Stimulated activated memory B cell treated with anti-CD40 and anti-IgM and Interleukin-4, amounts not matched to agents 10 μg/mL and 1 μg/mL and 100 μg/mL, for 72 hours (primary cell): ENCODE measurements around the gene LPP.
"Not testable (repeated sequence)": the region's sequence is repeated elsewhere in the genome, so short reads cannot be mapped to it uniquely, and the experiment has no call there.

ENCODE experiments used
- ATAC-seq: fragments of 150-1000 bp; cut with Tn5 transposase; 2 replicates; pipeline ENCODE4 v1.10.0; 2021
- H3K27ac Mint-ChIP-seq: one replicate; pipeline ENCODE4 v1.8.0; 2022; ENCODE audit warnings: mild to moderate bottlenecking, mixed read lengths
- H3K27me3 Mint-ChIP-seq: one replicate; pipeline ENCODE4 v1.8.0; 2022; ENCODE audit warnings: mixed read lengths
- H3K36me3 Mint-ChIP-seq: one replicate; pipeline ENCODE4 v1.8.0; 2022; ENCODE audit warnings: mixed read lengths
- H3K4me1 Mint-ChIP-seq: one replicate; pipeline ENCODE4 v1.8.0; 2022; ENCODE audit warnings: mixed read lengths
- H3K4me3 Mint-ChIP-seq: one replicate; pipeline ENCODE4 v1.8.0; 2022; ENCODE audit warnings: mild to moderate bottlenecking, moderate library complexity, mixed read lengths
- H3K9me3 Mint-ChIP-seq: one replicate; pipeline ENCODE4 v1.8.0; 2022; ENCODE audit warnings: mixed read lengths

Gene LPP

GRCh38 chr3:188691665-188692064 lies 537.7 kb downstream of the LPP start:
- Mint-ChIP-seq H3K4me3 (no peak overlapping the region), H3K4me1 (peaks cover 35% of the 10 kb centered on the region), H3K27me3 (no peaks in the 10 kb centered on the region), H3K36me3 (peaks cover 6% of the 10 kb centered on the region), H3K9me3 (no peaks in the 10 kb centered on the region), H3K27ac (no peak overlapping the region)
- ATAC-seq, result no peak

- peaks cover 32% of the 10 kb centered on the region for H3K4me1 Mint-ChIP-seq
- no peaks in the 10 kb centered on the region for H3K27me3 Mint-ChIP-seq
- H3K36me3 Mint-ChIP-seq, result peaks cover 6% of the 10 kb centered on the region
- H3K9me3 Mint-ChIP-seq, result no peaks in the 10 kb centered on the region
- no peak overlapping the region for H3K27ac Mint-ChIP-seq
- no peak overlapping the region for H3K4me3 Mint-ChIP-seq
- no peak for ATAC-seq
Observed at GRCh38 chr3:188692700-188693099, 538.7 kb downstream of the LPP start.

GRCh38 chr3:188693435-188693834 lies 539.5 kb downstream of the LPP start:
- ATAC-seq, result no peak
- peaks cover 6% of the 10 kb centered on the region for H3K36me3 Mint-ChIP-seq
- H3K27me3 Mint-ChIP-seq, result no peaks in the 10 kb centered on the region
- H3K27ac Mint-ChIP-seq, result no peak overlapping the region
- no peaks in the 10 kb centered on the region for H3K9me3 Mint-ChIP-seq
- no peak overlapping the region for H3K4me3 Mint-ChIP-seq
- H3K4me1 Mint-ChIP-seq, result peaks cover 29% of the 10 kb centered on the region

- no peak overlapping the region for H3K27ac Mint-ChIP-seq
- ATAC-seq, result no peak
- no peak overlapping the region for H3K4me3 Mint-ChIP-seq
- peaks cover 6% of the 10 kb centered on the region for H3K36me3 Mint-ChIP-seq
- H3K4me1 Mint-ChIP-seq, result peaks cover 38% of the 10 kb centered on the region
- H3K27me3 Mint-ChIP-seq, result no peaks in the 10 kb centered on the region
- H3K9me3 Mint-ChIP-seq, result no peaks in the 10 kb centered on the region
Observed at GRCh38 chr3:188695241-188695640, 541.3 kb downstream of the LPP start.

- peaks cover 50% of the 10 kb centered on the region for H3K4me1 Mint-ChIP-seq
- peak; percentile 82 for ATAC-seq
- no peaks in the 10 kb centered on the region for H3K9me3 Mint-ChIP-seq
- H3K27me3 Mint-ChIP-seq, result no peaks in the 10 kb centered on the region
- H3K27ac Mint-ChIP-seq, result peak overlapping the region; percentile 47
- H3K36me3 Mint-ChIP-seq, result peaks cover 6% of the 10 kb centered on the region
- H3K4me3 Mint-ChIP-seq, result no peak overlapping the region
Observed at GRCh38 chr3:188697127-188697526, 543.2 kb downstream of the LPP start.

- Mint-ChIP-seq H3K9me3 (no peaks in the 10 kb centered on the region), H3K4me1 (peaks cover 40% of the 10 kb centered on the region), H3K27ac (no peak overlapping the region)
Observed at GRCh38 chr3:188698436-188698835, 544.5 kb downstream of the LPP start.

GRCh38 chr3:188700501-188700900 lies 546.5 kb downstream of the LPP start:
- H3K9me3 Mint-ChIP-seq, result no peaks in the 10 kb centered on the region
- peaks cover 12% of the 10 kb centered on the region for H3K36me3 Mint-ChIP-seq
- ATAC-seq, result peak; percentile 78
- no peaks in the 10 kb centered on the region for H3K27me3 Mint-ChIP-seq
- peaks cover 46% of the 10 kb centered on the region for H3K4me1 Mint-ChIP-seq
- H3K27ac Mint-ChIP-seq, result no peak overlapping the region
- no peak overlapping the region for H3K4me3 Mint-ChIP-seq

More at GRCh38 chr3:188698436-188698835, 544.5 kb downstream of the LPP start:
- Mint-ChIP-seq H3K27me3 (no peaks in the 10 kb centered on the region), H3K36me3 (no peaks in the 10 kb centered on the region), H3K4me3 (no peak overlapping the region)
- ATAC-seq, result no peak

GRCh38 chr3:188700918-188701317 lies 547.0 kb downstream of the LPP start:
- Mint-ChIP-seq H3K36me3 (peaks cover 12% of the 10 kb centered on the region), H3K4me3 (no peak overlapping the region), H3K27ac (no peak overlapping the region), H3K27me3 (no peaks in the 10 kb centered on the region), H3K9me3 (no peaks in the 10 kb centered on the region), H3K4me1 (peaks cover 46% of the 10 kb centered on the region)
- ATAC-seq, result no peak

- Mint-ChIP-seq H3K4me3 (no peak overlapping the region), H3K4me1 (peaks cover 46% of the 10 kb centered on the region), H3K36me3 (peaks cover 12% of the 10 kb centered on the region), H3K27ac (no peak overlapping the region), H3K27me3 (no peaks in the 10 kb centered on the region), H3K9me3 (no peaks in the 10 kb centered on the region)
- no peak for ATAC-seq
Observed at GRCh38 chr3:188701485-188701969, 547.6 kb downstream of the LPP start.

- Mint-ChIP-seq H3K4me1 (peaks cover 42% of the 10 kb centered on the region), H3K36me3 (peaks cover 12% of the 10 kb centered on the region)
- not testable (repeated sequence) for H3K27ac Mint-ChIP-seq, H3K27me3 Mint-ChIP-seq, H3K4me3 Mint-ChIP-seq, ATAC-seq, H3K9me3 Mint-ChIP-seq
Observed at GRCh38 chr3:188702028-188702427, 548.1 kb downstream of the LPP start.

GRCh38 chr3:188706176-188706575 lies 552.2 kb downstream of the LPP start:
- Mint-ChIP-seq H3K27me3 (no peaks in the 10 kb centered on the region), H3K4me3 (no peak overlapping the region), H3K9me3 (no peaks in the 10 kb centered on the region), H3K27ac (no peak overlapping the region), H3K36me3 (peaks cover 19% of the 10 kb centered on the region), H3K4me1 (peaks cover 23% of the 10 kb centered on the region)
- ATAC-seq, result no peak

GRCh38 chr3:188706599-188706998 lies 552.6 kb downstream of the LPP start:
- Mint-ChIP-seq H3K27me3 (no peaks in the 10 kb centered on the region), H3K27ac (no peak overlapping the region), H3K4me3 (no peak overlapping the region), H3K9me3 (no peaks in the 10 kb centered on the region), H3K4me1 (peaks cover 22% of the 10 kb centered on the region), H3K36me3 (peaks cover 19% of the 10 kb centered on the region)
- no peak for ATAC-seq

- no peaks in the 10 kb centered on the region for H3K9me3 Mint-ChIP-seq
- no peaks in the 10 kb centered on the region for H3K27me3 Mint-ChIP-seq
- H3K4me1 Mint-ChIP-seq, result peaks cover 24% of the 10 kb centered on the region
- ATAC-seq, result no peak
- H3K27ac Mint-ChIP-seq, result no peak overlapping the region
- no peak overlapping the region for H3K4me3 Mint-ChIP-seq
- peaks cover 19% of the 10 kb centered on the region for H3K36me3 Mint-ChIP-seq
Observed at GRCh38 chr3:188707381-188708288, 553.7 kb downstream of the LPP start.

- peaks cover 19% of the 10 kb centered on the region for H3K36me3 Mint-ChIP-seq
- no peak overlapping the region for H3K4me3 Mint-ChIP-seq
- no peaks in the 10 kb centered on the region for H3K27me3 Mint-ChIP-seq
- H3K4me1 Mint-ChIP-seq, result peaks cover 16% of the 10 kb centered on the region
- ATAC-seq, result no peak
- H3K27ac Mint-ChIP-seq, result no peak overlapping the region
- H3K9me3 Mint-ChIP-seq, result no peaks in the 10 kb centered on the region
Observed at GRCh38 chr3:188711881-188712247, 557.9 kb downstream of the LPP start.

GRCh38 chr3:188712248-188712924 lies 558.4 kb downstream of the LPP start:
- Mint-ChIP-seq H3K27me3 (no peaks in the 10 kb centered on the region), H3K36me3 (peaks cover 22% of the 10 kb centered on the region), H3K4me3 (no peak overlapping the region), H3K4me1 (peaks cover 16% of the 10 kb centered on the region), H3K9me3 (no peaks in the 10 kb centered on the region), H3K27ac (no peak overlapping the region)
- ATAC-seq, result no peak

- Mint-ChIP-seq H3K9me3 (no peaks in the 10 kb centered on the region), H3K4me3 (no peak overlapping the region), H3K27me3 (no peaks in the 10 kb centered on the region), H3K4me1 (peaks cover 16% of the 10 kb centered on the region), H3K27ac (no peak overlapping the region), H3K36me3 (peaks cover 23% of the 10 kb centered on the region)
- ATAC-seq, result no peak
Observed at GRCh38 chr3:188712991-188713390, 559.0 kb downstream of the LPP start.
